ENCODE measurements around the gene FBXL19.

Gene FBXL19

DNA sequence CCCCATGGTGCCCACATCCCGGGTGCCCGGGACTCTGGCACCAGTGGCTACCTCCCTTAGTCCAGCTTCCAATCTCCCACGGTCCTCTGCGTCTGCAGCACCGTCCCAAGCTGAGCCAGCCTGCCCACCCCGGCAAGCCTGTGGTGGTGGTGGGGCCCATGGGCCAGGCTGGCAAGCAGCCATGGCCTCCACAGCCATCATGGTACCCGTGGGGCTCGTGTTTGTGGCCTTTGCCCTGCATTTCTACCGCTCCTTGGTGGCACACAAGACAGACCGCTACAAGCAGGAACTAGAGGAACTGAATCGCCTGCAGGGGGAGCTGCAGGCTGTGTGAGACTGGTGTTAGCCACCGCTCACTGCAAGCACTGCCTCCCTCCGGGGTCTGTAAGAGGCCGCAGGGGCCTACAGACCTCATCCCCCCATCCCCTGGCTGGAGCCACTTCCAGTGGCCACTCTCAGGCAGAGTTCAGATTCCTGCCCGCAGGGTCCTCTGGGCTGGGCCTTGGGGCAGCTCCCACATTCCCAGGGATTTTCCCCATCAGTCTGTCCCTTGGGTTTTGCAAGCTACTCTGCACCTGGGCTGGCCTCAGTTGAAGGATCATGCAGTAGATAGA lies 30.2 kb downstream of the FBXL19 start (continued):
- TF ChIP-seq OSR2 (tag by site-specific recombination; IDR thresholded peaks at IDR 0.05): no peak
- TF ChIP-seq, protein P1, sequence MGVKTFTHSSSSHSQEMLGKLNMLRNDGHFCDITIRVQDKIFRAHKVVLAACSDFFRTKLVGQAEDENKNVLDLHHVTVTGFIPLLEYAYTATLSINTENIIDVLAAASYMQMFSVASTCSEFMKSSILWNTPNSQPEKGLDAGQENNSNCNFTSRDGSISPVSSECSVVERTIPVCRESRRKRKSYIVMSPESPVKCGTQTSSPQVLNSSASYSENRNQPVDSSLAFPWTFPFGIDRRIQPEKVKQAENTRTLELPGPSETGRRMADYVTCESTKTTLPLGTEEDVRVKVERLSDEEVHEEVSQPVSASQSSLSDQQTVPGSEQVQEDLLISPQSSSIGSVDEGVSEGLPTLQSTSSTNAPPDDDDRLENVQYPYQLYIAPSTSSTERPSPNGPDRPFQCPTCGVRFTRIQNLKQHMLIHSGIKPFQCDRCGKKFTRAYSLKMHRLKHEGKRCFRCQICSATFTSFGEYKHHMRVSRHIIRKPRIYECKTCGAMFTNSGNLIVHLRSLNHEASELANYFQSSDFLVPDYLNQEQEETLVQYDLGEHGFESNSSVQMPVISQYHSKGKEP (tag by site-specific recombination; IDR thresholded peaks at IDR 0.05): no peak
- 0 out of 2 replicates have a peak, but pooled peaks have one; percentile 39 for TF ChIP-seq ZNF629 (tag by site-specific recombination; IDR thresholded peaks at IDR 0.05)
- peak; percentile 37 for TF ChIP-seq ZNF335 (tag by site-specific recombination; conservative IDR thresholded peaks at IDR 0.05)
- TF ChIP-seq SCRT1 (tag by site-specific recombination; IDR thresholded peaks at IDR 0.05; ENCODE audit: borderline replicate concordance): no peak
- TF ChIP-seq, protein P2, sequence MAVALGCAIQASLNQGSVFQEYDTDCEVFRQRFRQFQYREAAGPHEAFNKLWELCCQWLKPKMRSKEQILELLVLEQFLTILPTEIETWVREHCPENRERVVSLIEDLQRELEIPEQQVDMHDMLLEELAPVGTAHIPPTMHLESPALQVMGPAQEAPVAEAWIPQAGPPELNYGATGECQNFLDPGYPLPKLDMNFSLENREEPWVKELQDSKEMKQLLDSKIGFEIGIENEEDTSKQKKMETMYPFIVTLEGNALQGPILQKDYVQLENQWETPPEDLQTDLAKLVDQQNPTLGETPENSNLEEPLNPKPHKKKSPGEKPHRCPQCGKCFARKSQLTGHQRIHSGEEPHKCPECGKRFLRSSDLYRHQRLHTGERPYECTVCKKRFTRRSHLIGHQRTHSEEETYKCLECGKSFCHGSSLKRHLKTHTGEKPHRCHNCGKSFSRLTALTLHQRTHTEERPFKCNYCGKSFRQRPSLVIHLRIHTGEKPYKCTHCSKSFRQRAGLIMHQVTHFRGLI (tag by site-specific recombination; IDR thresholded peaks at IDR 0.05): no peak
- TF ChIP-seq IKZF3 (tag by site-specific recombination; IDR thresholded peaks at IDR 0.05): peak; percentile 66
- TF ChIP-seq, protein P3, sequence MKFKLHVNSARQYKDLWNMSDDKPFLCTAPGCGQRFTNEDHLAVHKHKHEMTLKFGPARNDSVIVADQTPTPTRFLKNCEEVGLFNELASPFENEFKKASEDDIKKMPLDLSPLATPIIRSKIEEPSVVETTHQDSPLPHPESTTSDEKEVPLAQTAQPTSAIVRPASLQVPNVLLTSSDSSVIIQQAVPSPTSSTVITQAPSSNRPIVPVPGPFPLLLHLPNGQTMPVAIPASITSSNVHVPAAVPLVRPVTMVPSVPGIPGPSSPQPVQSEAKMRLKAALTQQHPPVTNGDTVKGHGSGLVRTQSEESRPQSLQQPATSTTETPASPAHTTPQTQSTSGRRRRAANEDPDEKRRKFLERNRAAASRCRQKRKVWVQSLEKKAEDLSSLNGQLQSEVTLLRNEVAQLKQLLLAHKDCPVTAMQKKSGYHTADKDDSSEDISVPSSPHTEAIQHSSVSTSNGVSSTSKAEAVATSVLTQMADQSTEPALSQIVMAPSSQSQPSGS (tag by site-specific recombination; IDR thresholded peaks at IDR 0.05; ENCODE audit: low read depth): no peak
- TF ChIP-seq BCL11A (tag by site-specific recombination; IDR thresholded peaks at IDR 0.05; ENCODE audit: low read depth): no peak
- no peak for TF ChIP-seq ZEB2 (tag by site-specific recombination; IDR thresholded peaks at IDR 0.05)
- no peak for TF ChIP-seq SCRT2 (tag by site-specific recombination; IDR thresholded peaks at IDR 0.05)
- TF ChIP-seq ZBTB7A (tag by site-specific recombination; IDR thresholded peaks at IDR 0.05; ENCODE audit: low read depth): no peak
- TF ChIP-seq HOXC10 (CRISPR knock-in tag; IDR thresholded peaks at IDR 0.05): no peak
- TF ChIP-seq TCF7L2 (IDR thresholded peaks at IDR 0.05; ENCODE audit: borderline replicate concordance, low read depth, low read length): no peak
- no peak for TF ChIP-seq ZNF132 (tag by site-specific recombination; IDR thresholded peaks at IDR 0.05; ENCODE audit: borderline replicate concordance)
- TF ChIP-seq ZNF707 (tag by site-specific recombination; IDR thresholded peaks at IDR 0.05): no peak
- TF ChIP-seq, protein P4, sequence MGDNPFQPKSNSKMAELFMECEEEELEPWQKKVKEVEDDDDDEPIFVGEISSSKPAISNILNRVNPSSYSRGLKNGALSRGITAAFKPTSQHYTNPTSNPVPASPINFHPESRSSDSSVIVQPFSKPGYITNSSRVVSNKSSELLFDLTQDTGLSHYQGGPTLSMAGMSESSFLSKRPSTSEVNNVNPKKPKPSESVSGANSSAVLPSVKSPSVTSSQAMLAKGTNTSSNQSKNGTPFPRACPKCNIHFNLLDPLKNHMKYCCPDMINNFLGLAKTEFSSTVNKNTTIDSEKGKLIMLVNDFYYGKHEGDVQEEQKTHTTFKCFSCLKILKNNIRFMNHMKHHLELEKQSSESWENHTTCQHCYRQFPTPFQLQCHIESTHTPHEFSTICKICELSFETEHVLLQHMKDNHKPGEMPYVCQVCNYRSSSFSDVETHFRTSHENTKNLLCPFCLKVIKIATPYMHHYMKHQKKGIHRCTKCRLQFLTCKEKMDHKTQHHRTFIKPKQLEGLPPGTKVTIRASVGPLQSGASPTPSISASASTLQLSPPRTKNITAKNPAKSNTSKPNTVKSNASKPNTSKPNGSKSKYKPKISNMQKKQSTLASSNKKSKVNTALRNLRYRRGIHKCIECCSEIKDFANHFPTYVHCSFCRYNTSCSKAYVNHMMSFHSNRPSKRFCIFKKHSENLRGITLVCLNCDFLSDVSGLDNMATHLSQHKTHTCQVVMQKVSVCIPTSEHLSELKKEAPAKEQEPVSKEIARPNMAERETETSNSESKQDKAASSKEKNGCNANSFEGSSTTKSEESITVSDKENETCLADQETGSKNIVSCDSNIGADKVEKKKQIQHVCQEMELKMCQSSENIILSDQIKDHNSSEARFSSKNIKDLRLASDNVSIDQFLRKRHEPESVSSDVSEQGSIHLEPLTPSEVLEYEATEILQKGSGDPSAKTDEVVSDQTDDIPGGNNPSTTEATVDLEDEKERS (tag by site-specific recombination; IDR thresholded peaks at IDR 0.05): no peak
- no peak for TF ChIP-seq ZFP3 (tag by site-specific recombination; IDR thresholded peaks at IDR 0.05; ENCODE audit: low read depth)
- no peak for TF ChIP-seq ZNF274 (IDR thresholded peaks at IDR 0.05; ENCODE audit: low read length)
- TF ChIP-seq ZNF274 (tag by site-specific recombination; IDR thresholded peaks at IDR 0.05; ENCODE audit: borderline replicate concordance): no peak
- TF ChIP-seq ZNF48 (tag by site-specific recombination; IDR thresholded peaks at IDR 0.05): no peak
- TF ChIP-seq, protein P5, sequence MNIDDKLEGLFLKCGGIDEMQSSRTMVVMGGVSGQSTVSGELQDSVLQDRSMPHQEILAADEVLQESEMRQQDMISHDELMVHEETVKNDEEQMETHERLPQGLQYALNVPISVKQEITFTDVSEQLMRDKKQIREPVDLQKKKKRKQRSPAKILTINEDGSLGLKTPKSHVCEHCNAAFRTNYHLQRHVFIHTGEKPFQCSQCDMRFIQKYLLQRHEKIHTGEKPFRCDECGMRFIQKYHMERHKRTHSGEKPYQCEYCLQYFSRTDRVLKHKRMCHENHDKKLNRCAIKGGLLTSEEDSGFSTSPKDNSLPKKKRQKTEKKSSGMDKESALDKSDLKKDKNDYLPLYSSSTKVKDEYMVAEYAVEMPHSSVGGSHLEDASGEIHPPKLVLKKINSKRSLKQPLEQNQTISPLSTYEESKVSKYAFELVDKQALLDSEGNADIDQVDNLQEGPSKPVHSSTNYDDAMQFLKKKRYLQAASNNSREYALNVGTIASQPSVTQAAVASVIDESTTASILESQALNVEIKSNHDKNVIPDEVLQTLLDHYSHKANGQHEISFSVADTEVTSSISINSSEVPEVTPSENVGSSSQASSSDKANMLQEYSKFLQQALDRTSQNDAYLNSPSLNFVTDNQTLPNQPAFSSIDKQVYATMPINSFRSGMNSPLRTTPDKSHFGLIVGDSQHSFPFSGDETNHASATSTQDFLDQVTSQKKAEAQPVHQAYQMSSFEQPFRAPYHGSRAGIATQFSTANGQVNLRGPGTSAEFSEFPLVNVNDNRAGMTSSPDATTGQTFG (tag by site-specific recombination; IDR thresholded peaks at IDR 0.05; ENCODE audit: borderline replicate concordance): no peak
- no peak for TF ChIP-seq SALL2 (tag by site-specific recombination; IDR thresholded peaks at IDR 0.05; ENCODE audit: borderline replicate concordance)
- TF ChIP-seq ZNF133 (tag by site-specific recombination; IDR thresholded peaks at IDR 0.05): no peak
- 0 out of 2 replicates have a peak, but pooled peaks have one; percentile 30 for TF ChIP-seq ZNF843 (tag by site-specific recombination; IDR thresholded peaks at IDR 0.05)
- no peak for TF ChIP-seq REPIN1 (tag by site-specific recombination; IDR thresholded peaks at IDR 0.05; ENCODE audit: low read depth)
- peak; percentile 45; the same call in 1 of the 2 replicates for TF ChIP-seq SP7 (tag by site-specific recombination; IDR thresholded peaks at IDR 0.05)
- no peak for TF ChIP-seq ZNF211 (tag by site-specific recombination; IDR thresholded peaks at IDR 0.05; ENCODE audit: low read depth)
- no peak for TF ChIP-seq ZNF791 (tag by site-specific recombination; IDR thresholded peaks at IDR 0.05)
- TF ChIP-seq ZNF169 (tag by site-specific recombination; IDR thresholded peaks at IDR 0.05): no peak
